ENCODE data around the gene ENO2.

ENO2 gene

GRCh38 chr12:6961695-6962284 lies 47.4 kb downstream of the ENO2 start:
- peak in 1 of 2 donors; percentile 44 for DNase-seq

- no peak for DNase-seq
Measured at GRCh38 chr12:6962285-6963015, 48.1 kb downstream of the ENO2 start.

GRCh38 chr12:6963016-6963731 lies 48.8 kb downstream of the ENO2 start:
- no peak for DNase-seq

- DNase-seq, result no peak
Measured at GRCh38 chr12:6963791-6964413, 49.5 kb downstream of the ENO2 start.

- DNase-seq, result no peak
Measured at GRCh38 chr12:6964605-6965025, 50.2 kb downstream of the ENO2 start.

GRCh38 chr12:6965026-6965661 lies 50.8 kb downstream of the ENO2 start:
- DNase-seq, result peak; percentile 91 to 93

DNA sequence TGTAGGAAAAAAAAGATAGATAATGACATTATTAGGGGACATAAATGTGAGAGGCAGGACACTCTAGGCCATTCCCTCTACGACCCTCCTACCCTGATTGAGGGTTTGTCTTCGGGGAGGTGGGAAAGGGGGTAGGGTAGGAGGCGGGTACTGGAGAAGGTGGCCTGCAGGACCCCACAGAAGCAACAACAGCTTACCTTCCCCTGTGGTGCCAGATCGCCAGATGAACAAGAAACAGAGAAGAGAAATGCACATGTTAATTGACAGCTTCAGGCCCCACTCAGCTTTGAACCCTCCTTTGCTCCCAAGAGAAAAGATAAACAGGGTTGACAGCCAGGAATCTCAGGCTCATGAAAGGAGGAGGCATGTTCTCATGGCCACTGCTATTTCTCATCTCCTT lies 51.3 kb downstream of the ENO2 start:
- no peak for DNase-seq

GRCh38 chr12:6966351-6966750 lies 52.0 kb downstream of the ENO2 start:
- no peak for DNase-seq

GRCh38 chr12:6967651-6968100 lies 53.3 kb downstream of the ENO2 start:
- DNase-seq, result no peak

GRCh38 chr12:6968426-6968825 lies 54.0 kb downstream of the ENO2 start:
- DNase-seq, result no peak

DNA sequence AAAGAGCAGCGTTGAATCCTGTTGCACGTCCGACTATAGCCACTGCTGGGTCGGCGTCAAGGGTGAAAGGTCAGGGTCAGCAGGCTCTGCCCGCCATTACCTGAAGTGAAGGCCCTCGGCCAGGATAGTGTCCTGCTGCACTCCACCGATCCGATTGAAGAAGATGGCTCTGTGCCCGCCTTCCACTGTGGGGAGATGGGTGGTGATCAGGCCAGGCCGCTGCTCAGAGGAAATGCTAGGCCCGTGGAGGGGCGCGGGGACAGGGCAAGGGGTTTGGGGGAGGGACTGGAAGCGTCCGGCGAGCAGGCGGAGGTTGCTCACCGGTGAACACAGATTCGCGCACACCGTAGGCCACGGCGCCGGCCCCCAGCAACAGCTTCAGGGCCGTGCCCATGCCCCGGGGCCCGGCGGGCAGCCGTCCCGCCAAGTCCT lies 55.7 kb downstream of the ENO2 start:
- no peak for DNase-seq

Data from CD4-positive, alpha-beta T cell treated with Interferon alpha-2 for 1 hour (primary cell).